Thyroid gland (tissue), 4 donors: ENCODE data around the gene DPF3.

Source experiments
- POLR2A ChIP-seq, 2 donors: fragments of 450-650 bp; IDR thresholded peaks; one replicate each; pipeline ENCODE4 v1.6.1; 2017; ENCODE audit warnings: antibody characterized with exemption in 2 of 2, mild to moderate bottlenecking in 2 of 2, moderate library complexity in 1 of 2
- TF ChIP-seq, protein P1 (sequence below), 6 experiments: fragments of 200-600 bp in 3 of 6; fragments of 450-650 bp in 3 of 6; sonication (generic) in 3 of 6; IDR thresholded peaks; one replicate each; pipeline ENCODE4 v1.5.1; 2016 to 2019; ENCODE audit warnings: antibody characterized with exemption in 6 of 6, mild to moderate bottlenecking in 2 of 6, inconsistent platforms in 1 of 6, moderate library complexity in 1 of 6

GRCh38 chr14:72723858-72724530 lies 169.9 kb downstream of the DPF3 start:
- no peak for TF ChIP-seq POLR2A (IDR thresholded peaks at IDR 0.05)
- TF ChIP-seq, protein P1, sequence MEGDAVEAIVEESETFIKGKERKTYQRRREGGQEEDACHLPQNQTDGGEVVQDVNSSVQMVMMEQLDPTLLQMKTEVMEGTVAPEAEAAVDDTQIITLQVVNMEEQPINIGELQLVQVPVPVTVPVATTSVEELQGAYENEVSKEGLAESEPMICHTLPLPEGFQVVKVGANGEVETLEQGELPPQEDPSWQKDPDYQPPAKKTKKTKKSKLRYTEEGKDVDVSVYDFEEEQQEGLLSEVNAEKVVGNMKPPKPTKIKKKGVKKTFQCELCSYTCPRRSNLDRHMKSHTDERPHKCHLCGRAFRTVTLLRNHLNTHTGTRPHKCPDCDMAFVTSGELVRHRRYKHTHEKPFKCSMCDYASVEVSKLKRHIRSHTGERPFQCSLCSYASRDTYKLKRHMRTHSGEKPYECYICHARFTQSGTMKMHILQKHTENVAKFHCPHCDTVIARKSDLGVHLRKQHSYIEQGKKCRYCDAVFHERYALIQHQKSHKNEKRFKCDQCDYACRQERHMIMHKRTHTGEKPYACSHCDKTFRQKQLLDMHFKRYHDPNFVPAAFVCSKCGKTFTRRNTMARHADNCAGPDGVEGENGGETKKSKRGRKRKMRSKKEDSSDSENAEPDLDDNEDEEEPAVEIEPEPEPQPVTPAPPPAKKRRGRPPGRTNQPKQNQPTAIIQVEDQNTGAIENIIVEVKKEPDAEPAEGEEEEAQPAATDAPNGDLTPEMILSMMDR (IDR thresholded peaks at IDR 0.05) = no peak
